HG03442 (cell line): Measurements from ENCODE around the gene SLC23A2.
"Not testable (repeated sequence)": the region's sequence is repeated elsewhere in the genome, so short reads cannot be mapped to it uniquely, and the experiment has no call there.

ENCODE experiments used
- ATAC-seq: cut with Tn5 transposase; IDR thresholded peaks from one replicate; pipeline ENCODE4 v1.9.1; 2021; ENCODE audit warnings: mild to moderate bottlenecking, moderate library complexity; ENCODE audit not compliant: unreplicated experiment

Gene SLC23A2

DNA sequence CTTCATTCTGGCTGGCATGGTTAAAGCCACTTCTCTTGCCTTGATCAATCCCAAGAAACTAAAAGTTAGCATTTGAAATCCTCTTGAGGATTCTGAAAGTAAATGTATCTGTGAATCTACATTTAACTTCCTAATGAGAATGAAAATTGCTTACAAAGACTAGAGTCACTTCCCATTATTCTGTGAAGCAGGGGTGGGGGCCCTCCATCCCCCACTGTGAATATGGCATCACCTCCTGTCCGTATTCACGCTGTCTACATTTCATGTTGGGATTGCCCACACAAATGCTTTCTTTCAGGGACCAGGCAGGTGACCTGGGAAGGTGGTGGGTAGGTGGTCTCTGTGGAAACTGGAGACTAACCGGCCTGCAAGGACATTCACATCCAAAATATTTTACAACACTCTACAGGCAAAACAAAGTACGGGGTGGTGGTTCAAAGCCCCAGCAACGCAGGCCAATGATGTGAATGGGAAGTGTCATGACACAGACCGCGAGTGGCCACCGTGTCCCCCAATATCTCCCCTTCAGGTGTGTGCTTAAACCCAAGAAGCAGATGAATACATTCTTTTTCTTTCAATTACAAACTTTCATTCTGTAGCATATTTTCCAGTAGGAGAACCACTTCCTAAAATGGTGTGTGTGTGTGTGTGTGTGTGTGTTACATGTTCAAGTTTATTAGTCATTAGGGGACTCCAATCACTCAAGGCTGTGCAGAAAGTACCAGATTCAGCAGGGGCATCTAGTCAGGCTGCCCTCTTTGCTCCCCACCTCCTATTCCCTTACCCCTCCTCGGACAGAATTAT is 147.4 kb downstream of the SLC23A2 start:
- ATAC-seq, result no peak

DNA sequence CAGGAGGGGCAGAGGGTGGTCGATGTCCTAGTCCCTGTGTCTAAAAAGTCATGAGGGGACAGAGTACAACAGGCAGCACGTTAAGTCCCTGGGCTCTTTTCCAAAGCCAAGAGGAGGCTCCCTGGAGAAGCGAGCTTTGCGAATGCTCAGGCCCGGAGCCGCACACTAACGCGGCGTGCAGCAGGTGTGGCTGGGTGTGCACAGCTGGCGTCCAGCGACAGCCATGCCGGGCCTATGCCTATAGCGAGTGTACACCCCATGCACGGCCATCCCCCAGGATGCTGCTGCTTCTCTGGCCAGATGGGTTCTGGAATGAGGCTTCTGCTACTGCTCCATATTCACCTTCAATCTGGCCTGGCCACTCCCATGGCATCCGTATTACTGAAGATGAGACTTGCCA is 148.3 kb downstream of the SLC23A2 start:
- ATAC-seq, result no peak

DNA sequence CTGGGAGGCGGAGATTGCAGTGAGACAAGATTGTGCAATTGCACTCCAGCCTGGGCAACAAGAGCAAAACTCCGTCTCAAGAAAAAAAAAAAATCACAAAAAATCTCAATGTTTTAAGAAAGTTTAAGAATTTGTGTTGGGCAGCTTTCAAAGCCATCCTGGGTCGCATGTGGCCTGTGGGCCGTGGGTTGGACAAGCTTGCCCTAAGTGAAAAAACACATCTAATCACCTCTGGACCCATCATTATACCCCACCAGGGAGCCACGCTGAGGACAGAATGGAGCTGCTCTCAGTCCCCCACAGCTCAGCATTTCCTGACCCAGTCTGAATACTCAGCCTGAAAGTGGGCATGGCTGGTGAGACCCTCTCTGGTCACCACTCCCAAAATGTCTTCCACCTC is 150.3 kb downstream of the SLC23A2 start:
- ATAC-seq, result no peak

GRCh38 chr20:4848829-4849228 is 152.5 kb downstream of the SLC23A2 start:
- not testable (repeated sequence) for ATAC-seq

- ATAC-seq, result no peak
These were observed 153.3 kb downstream of the SLC23A2 start for GRCh38 chr20:4848041-4848440.

DNA sequence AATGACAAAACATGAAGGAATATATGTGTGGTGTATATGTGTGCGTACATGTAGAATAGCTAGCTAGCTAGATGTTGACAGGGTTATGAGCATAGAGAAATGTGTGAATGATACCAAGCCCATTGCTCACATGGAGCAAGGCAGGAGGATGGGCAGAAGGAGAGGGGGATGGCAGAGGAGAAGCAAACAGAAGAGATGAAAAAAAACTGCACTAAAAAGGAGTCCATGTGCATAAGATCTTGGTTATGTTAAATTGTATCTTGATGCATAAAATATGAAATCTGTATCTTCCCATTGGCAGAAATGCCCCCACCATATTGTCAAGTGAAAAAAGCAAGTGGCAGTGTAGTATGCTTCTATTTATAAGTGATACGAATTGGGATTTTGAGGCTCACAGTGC is 154.5 kb downstream of the SLC23A2 start:
- ATAC-seq, result no peak

- no peak for ATAC-seq
These were observed 156.4 kb downstream of the SLC23A2 start for GRCh38 chr20:4844751-4845465.

GRCh38 chr20:4844325-4844724 is 157.0 kb downstream of the SLC23A2 start:
- no peak for ATAC-seq

- ATAC-seq, result no peak
These were observed 160.5 kb downstream of the SLC23A2 start for GRCh38 chr20:4840801-4841200.

DNA sequence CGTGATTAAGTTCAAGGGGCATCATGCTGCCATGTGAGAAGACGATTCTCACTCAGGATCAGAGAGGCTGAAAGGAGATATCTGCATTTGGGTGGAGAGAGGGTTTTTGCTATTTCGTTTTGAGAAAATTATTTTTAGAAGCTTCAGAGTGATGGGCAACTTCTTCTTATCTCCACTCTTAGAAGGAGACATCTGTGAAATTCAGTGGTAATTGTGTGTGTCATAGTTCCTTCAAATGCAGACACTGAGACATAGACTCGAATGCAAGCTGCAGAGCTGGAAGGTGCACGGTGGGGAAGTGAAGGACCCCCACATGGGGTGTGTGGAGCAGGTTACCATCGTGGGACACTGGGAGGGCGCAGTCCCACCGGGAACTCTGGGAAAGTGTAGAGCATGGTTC is 162.8 kb downstream of the SLC23A2 start:
- ATAC-seq, result no peak

- no peak for ATAC-seq
These were observed 163.6 kb downstream of the SLC23A2 start for GRCh38 chr20:4837760-4838159.

- no peak for ATAC-seq
These were observed 164.4 kb downstream of the SLC23A2 start for GRCh38 chr20:4836935-4837334.

DNA sequence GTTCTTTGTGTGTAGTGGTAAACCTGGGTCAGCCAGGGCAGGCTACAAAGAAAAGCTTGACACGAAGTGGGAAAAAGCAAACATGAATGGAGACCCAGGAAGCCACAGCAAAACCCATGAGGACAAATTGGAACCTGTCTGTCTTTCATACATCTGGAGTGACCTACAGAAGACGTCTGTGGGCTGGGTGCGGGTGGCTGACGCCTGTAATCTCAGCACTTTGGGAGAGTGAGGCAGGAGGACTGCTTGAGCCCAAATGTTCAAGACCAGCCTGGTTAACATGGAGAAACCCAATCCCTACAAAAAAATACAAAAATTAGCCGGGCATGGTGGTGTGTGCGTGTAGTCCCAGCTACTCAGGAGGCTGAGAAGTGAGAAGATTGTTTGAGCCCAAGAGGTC is 164.8 kb downstream of the SLC23A2 start:
- no peak for ATAC-seq

- ATAC-seq, result no peak
These were observed 165.8 kb downstream of the SLC23A2 start for GRCh38 chr20:4835244-4836177.

- ATAC-seq, result no peak
These were observed 168.1 kb downstream of the SLC23A2 start for GRCh38 chr20:4833074-4833728.

DNA sequence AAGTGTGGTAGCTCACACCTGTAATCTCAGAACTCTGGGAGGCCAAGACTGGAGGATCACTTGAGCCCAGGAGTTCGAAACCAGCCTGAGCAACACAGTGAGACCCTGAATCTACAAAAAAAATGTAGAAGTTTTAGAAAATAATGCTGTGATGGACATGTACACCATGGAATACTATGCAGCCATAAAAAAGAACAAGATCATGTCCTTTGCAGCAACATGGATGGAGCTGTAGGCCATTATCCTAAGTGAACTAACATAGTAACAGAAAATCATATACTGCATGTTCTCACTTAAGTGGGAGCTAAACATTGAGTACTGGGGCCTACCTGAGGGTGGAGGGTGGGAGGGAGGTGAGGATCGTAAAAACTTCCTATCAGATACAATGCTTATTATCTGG is 168.8 kb downstream of the SLC23A2 start:
- no peak for ATAC-seq

GRCh38 chr20:4830696-4831095 is 170.6 kb downstream of the SLC23A2 start:
- no peak for ATAC-seq

DNA sequence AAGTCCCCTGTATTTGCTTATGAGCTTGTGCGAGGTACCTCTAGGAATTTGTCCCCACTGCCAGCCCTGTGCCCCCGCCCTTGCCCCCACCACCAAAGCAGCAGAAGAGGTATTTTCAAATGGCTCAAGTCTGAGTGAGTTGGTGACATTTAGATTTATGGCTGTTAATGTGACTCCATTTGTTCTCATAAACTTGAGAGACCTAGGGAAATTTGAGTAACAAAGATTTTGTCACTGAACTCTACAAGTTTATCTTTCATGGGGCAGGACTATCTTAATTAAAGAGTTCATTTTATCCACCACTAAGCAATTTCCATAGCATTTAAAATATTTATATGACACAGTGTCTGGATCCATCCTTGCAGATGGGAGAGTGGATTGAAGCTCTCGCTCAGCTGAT is 171.1 kb downstream of the SLC23A2 start:
- no peak for ATAC-seq

- no peak for ATAC-seq
These were observed 171.6 kb downstream of the SLC23A2 start for GRCh38 chr20:4829514-4830215.

DNA sequence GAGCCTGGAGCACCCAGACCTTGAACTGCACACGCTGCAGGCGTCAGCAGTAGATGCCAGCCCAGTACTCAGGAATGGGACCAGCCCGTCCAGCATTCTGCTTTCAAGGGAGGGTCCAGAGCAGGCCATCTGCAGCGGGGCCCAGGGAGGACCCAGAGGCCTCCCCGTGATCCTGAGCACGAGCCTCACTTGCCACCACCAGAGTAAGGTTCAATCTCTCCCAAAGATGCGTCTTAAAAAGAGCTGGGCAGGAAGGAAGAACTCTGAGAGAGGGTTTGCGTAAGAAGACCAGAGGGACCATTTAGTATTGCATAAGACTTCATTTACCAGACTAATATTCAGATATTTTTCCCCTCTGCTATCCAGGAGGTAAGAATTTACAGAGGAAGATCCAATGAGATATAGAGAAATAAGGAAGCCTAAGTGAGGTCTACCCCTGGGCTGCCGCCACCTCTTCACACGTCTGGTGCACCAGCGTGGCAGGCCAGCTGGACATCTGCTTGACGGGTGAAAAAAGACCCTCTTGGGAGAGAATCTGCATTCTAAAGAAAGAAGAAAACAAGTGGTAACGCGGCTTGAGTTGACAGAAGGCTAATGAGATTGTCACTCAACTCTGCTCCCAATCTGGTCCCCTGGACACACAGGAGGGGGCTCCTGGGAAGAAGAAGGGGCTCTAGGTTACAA is 172.3 kb downstream of the SLC23A2 start:
- ATAC-seq, result no peak
